H9 (cell line): ENCODE results near the gene ZNF678. TPM values are rescaled to one million over a fixed set of nuclear protein-coding genes. Genes with fewer than 3 reads are reported as not detected.

Experiments
- DNase-seq: peaks from one replicate; pipeline ENCODE4 v3.0.0-alpha.2; 2017
- H2AFZ ChIP-seq: one replicate; pipeline ENCODE4 v1.6.1; 2013; ENCODE audit warnings: mild to moderate bottlenecking, low read length, control low read depth, moderate library complexity
- H2AK5ac ChIP-seq: 2 replicates; pipeline ENCODE4 v1.6.1; 2013; ENCODE audit warnings: low read length, control low read depth, mixed read lengths; ENCODE audit not compliant: insufficient read length
- H2BK120ac ChIP-seq: one replicate; pipeline ENCODE4 v1.6.1; 2013; ENCODE audit warnings: low read depth, mild to moderate bottlenecking, low read length, control low read depth, inconsistent platforms; ENCODE audit not compliant: poor library complexity, severe bottlenecking
- H2BK12ac ChIP-seq: 2 replicates; pipeline ENCODE4 v1.6.1; 2013; ENCODE audit warnings: low read length, control low read depth, mixed read lengths, low read depth; ENCODE audit not compliant: insufficient read length
- H2BK15ac ChIP-seq: 2 replicates; pipeline ENCODE4 v1.6.1; 2013; ENCODE audit warnings: low read depth, low read length, control low read depth
- H2BK20ac ChIP-seq: one replicate; pipeline ENCODE4 v1.6.1; 2013; ENCODE audit warnings: low read depth, mild to moderate bottlenecking, low read length, control low read depth, inconsistent platforms; ENCODE audit not compliant: poor library complexity, severe bottlenecking
- H2BK5ac ChIP-seq: 2 replicates; pipeline ENCODE4 v1.6.1; 2013; ENCODE audit warnings: low read length, control low read depth, mixed read lengths; ENCODE audit not compliant: insufficient read length
- H3K14ac ChIP-seq: 2 replicates; pipeline ENCODE4 v1.6.1; 2013; ENCODE audit warnings: low read length, control low read depth; ENCODE audit not compliant: insufficient read depth
- H3K18ac ChIP-seq: 2 replicates; pipeline ENCODE4 v1.6.1; 2013; ENCODE audit warnings: low read depth, mild to moderate bottlenecking, mixed read lengths, low read length, control low read depth; ENCODE audit not compliant: insufficient read length
- H3K23ac ChIP-seq: 2 replicates; pipeline ENCODE4 v1.6.1; 2013; ENCODE audit warnings: low read length, control low read depth, mixed read lengths, low read depth; ENCODE audit not compliant: insufficient read length
- H3K23me2 ChIP-seq: 2 replicates; pipeline ENCODE4 v1.6.1; 2013; ENCODE audit warnings: low read depth, mild to moderate bottlenecking, mixed read lengths, low read length, control low read depth; ENCODE audit not compliant: insufficient read length, poor library complexity, severe bottlenecking
- H3K27ac ChIP-seq: 2 replicates; pipeline ENCODE4 v1.5.1; 2013; ENCODE audit warnings: low read length, control low read depth, mixed read lengths, low read depth; ENCODE audit not compliant: insufficient read length
- H3K27me3 ChIP-seq: 2 replicates; pipeline ENCODE4 v1.6.1; 2013; ENCODE audit warnings: low read length, control low read depth, inconsistent platforms; ENCODE audit not compliant: insufficient read depth
- H3K4ac ChIP-seq: 2 replicates; pipeline ENCODE4 v1.6.1; 2013; ENCODE audit warnings: low read depth, mild to moderate bottlenecking, control low read depth, inconsistent platforms, low read length, moderate library complexity
- H3K4me1 ChIP-seq: 2 replicates; pipeline ENCODE4 v1.6.1; 2013; ENCODE audit warnings: low read length, control low read depth, inconsistent platforms; ENCODE audit not compliant: insufficient read depth
- H3K4me2 ChIP-seq: 2 replicates; pipeline ENCODE4 v1.6.1; 2013; ENCODE audit warnings: low read length, control low read depth, mixed read lengths; ENCODE audit not compliant: insufficient read length, insufficient read depth
- H3K56ac ChIP-seq: 2 replicates; pipeline ENCODE4 v1.6.1; 2013; ENCODE audit warnings: low read depth, mild to moderate bottlenecking, mixed read lengths, low read length, control low read depth; ENCODE audit not compliant: insufficient read length
- H3K79me1 ChIP-seq: 2 replicates; pipeline ENCODE4 v1.6.1; 2013; ENCODE audit warnings: low read depth, mild to moderate bottlenecking, moderate library complexity, low read length, control low read depth, inconsistent platforms; ENCODE audit not compliant: insufficient read depth, poor library complexity, severe bottlenecking
- H3K79me2 ChIP-seq: 2 replicates; pipeline ENCODE4 v1.6.1; 2013; ENCODE audit warnings: low read length, control low read depth, inconsistent platforms; ENCODE audit not compliant: insufficient read depth
- H3K9ac ChIP-seq: 2 replicates; pipeline ENCODE4 v1.6.1; 2013; ENCODE audit warnings: low read length, control low read depth, mixed read lengths; ENCODE audit not compliant: insufficient read length; ENCODE audit errors: extremely low read depth
- H3K9me3 ChIP-seq: one replicate; pipeline ENCODE4 v1.6.1; 2013; ENCODE audit warnings: low read depth, low read length, inconsistent platforms; ENCODE audit not compliant: control insufficient read depth
- H3T11ph ChIP-seq: one replicate; pipeline ENCODE4 v1.6.1; 2013; ENCODE audit warnings: mild to moderate bottlenecking, low read length, control low read depth, inconsistent platforms
- H4K20me1 ChIP-seq: one replicate; pipeline ENCODE4 v1.6.1; 2013; ENCODE audit not compliant: control insufficient read depth, insufficient read length, insufficient read depth
- H4K5ac ChIP-seq: 2 replicates; pipeline ENCODE4 v1.6.1; 2013; ENCODE audit warnings: low read depth, mild to moderate bottlenecking, mixed read lengths, low read length, control low read depth; ENCODE audit not compliant: insufficient read length
- H4K8ac ChIP-seq: replicated peaks from 2 replicates; pipeline ENCODE4 v1.6.1; 2013; ENCODE audit warnings: low read length, control low read depth, mixed read lengths, low read depth; ENCODE audit not compliant: insufficient read length
- H4K91ac ChIP-seq: 2 replicates; pipeline ENCODE4 v1.6.1; 2013; ENCODE audit warnings: low read depth, mild to moderate bottlenecking, moderate library complexity, mixed read lengths, low read length, control low read depth; ENCODE audit not compliant: insufficient read length
- H3K27ac Mint-ChIP-seq, 3 experiments: 2 replicates in 2 of 3; 3 replicates in 1 of 3; pipeline ENCODE4 v1.8.0; 2020 to 2021; ENCODE audit warnings: mixed read lengths in 3 of 3, mild to moderate bottlenecking in 1 of 3, moderate library complexity in 1 of 3
- H3K27me3 Mint-ChIP-seq: 2 replicates; pipeline ENCODE4 v1.8.0; 2021; ENCODE audit warnings: low read depth, mild to moderate bottlenecking, moderate library complexity, mixed read lengths
- H3K36me3 Mint-ChIP-seq, 3 experiments: 2 replicates in 2 of 3; 3 replicates in 1 of 3; pipeline ENCODE4 v1.8.0; 2020 to 2021; ENCODE audit warnings: low read depth in 3 of 3, mixed read lengths in 3 of 3; ENCODE audit not compliant: insufficient read depth in 1 of 3
- H3K4me1 Mint-ChIP-seq, 2 experiments: 2 replicates each; pipeline ENCODE4 v1.8.0; 2020; ENCODE audit warnings: mixed read lengths in 2 of 2
- H3K4me3 Mint-ChIP-seq, 2 experiments: 2 replicates in 1 of 2; 3 replicates in 1 of 2; pipeline ENCODE4 v1.8.0; 2020 to 2021; ENCODE audit warnings: mild to moderate bottlenecking in 2 of 2, mixed read lengths in 2 of 2, moderate library complexity in 1 of 2
- H3K9me3 Mint-ChIP-seq, 2 experiments: 2 replicates in 1 of 2; 3 replicates in 1 of 2; pipeline ENCODE4 v1.8.0; 2020; ENCODE audit warnings: mild to moderate bottlenecking in 2 of 2, mixed read lengths in 2 of 2, moderate library complexity in 1 of 2
- CTCF ChIP-seq: fragments of 200-600 bp; sonication (generic); conservative IDR thresholded peaks from 3 replicates; pipeline ENCODE4 v1.8.0; 2021; ENCODE audit warnings: antibody characterized with exemption, mild to moderate bottlenecking
- WGBS: extraction: QIAGEN DNeasy Blood & Tissue Kit; methylation state at CpG from one replicate; pipeline ENCODE4 v1.1.7; 2013; ENCODE audit warnings: missing lambda C conversion rate, low lambda C conversion rate, mixed read lengths; ENCODE audit not compliant: insufficient read length; ENCODE audit errors: extremely low coverage; 5-methylcytosine and 5-hydroxymethylcytosine counted together
- total RNA-seq: library from RNA; stranded (reverse); gene quantifications from 2 replicates; pipeline ENCODE4 v1.2.1, GENCODE V29; 2021

The ZNF678 gene
- total RNA-seq, 1 experiment from 2014 or later: 25.3 TPM

GRCh38 chr1:227583354-227583753, 20.0 kb downstream of the ZNF678 start:
- H3K4me3 Mint-ChIP-seq: no peak overlapping the region
- no CpG with 5 or more reads among the region's 2 CpGs for WGBS
- H2BK120ac ChIP-seq: no peak overlapping the region
- no peak overlapping the region for H3K23ac ChIP-seq
- H3K9ac ChIP-seq: no peak overlapping the region
- H3K79me1 ChIP-seq: peaks cover 9% of the 10 kb centered on the region
- H2AFZ ChIP-seq: no peak overlapping the region
- no peak overlapping the region for H3K4me2 ChIP-seq
- H2BK20ac ChIP-seq: no peak overlapping the region
- no peak overlapping the region for H3T11ph ChIP-seq
- no peaks in the 10 kb centered on the region for H3K27me3 ChIP-seq
- no peak for TF ChIP-seq CTCF
- H3K27ac ChIP-seq: no peak overlapping the region
- no peak overlapping the region for H3K4ac ChIP-seq
- no peak overlapping the region for H2BK12ac ChIP-seq
- H3K27me3 Mint-ChIP-seq: no peaks in the 10 kb centered on the region
- H2BK5ac ChIP-seq: no peak overlapping the region
- H3K14ac ChIP-seq: no peak overlapping the region
- peaks cover 14% of the 10 kb centered on the region; the same call in 1 of the 2 replicates for H3K79me2 ChIP-seq
- peaks cover 6% of the 10 kb centered on the region for H3K4me1 ChIP-seq
- H2AK5ac ChIP-seq: no peak overlapping the region
- no peak overlapping the region for H4K91ac ChIP-seq
- no peaks in the 10 kb centered on the region for H4K20me1 ChIP-seq
- H3K27ac Mint-ChIP-seq: no peak overlapping the region
- peaks cover 7 to 51% of the 10 kb centered on the region in 2 experiments for H3K9me3 Mint-ChIP-seq
- H3K56ac ChIP-seq: no peak overlapping the region
- DNase-seq: no peak
- H3K9me3 ChIP-seq: no peaks in the 10 kb centered on the region
- H3K36me3 Mint-ChIP-seq: peaks cover 11 to 42% (median 20%) of the 10 kb centered on the region in 3 experiments
- H3K18ac ChIP-seq: no peak overlapping the region
- no peak overlapping the region for H4K8ac ChIP-seq
- H3K4me1 Mint-ChIP-seq: peaks cover 14 to 19% of the 10 kb centered on the region in 2 experiments
- H4K5ac ChIP-seq: no peak overlapping the region
- no peak overlapping the region for H2BK15ac ChIP-seq
- H3K23me2 ChIP-seq: no peaks in the 10 kb centered on the region
